ENCODE measurements around the gene FGD5. TPM values are rescaled to one million over a fixed set of nuclear protein-coding genes. Genes with fewer than 3 reads are reported as not detected.

The FGD5 gene
- total and polyA plus RNA-seq, 9 of the 15 experiments (the other 6 are each of a cell fraction or from before 2014, with no cell fraction given): 0.18 TPM; not detected in 8

DNA sequence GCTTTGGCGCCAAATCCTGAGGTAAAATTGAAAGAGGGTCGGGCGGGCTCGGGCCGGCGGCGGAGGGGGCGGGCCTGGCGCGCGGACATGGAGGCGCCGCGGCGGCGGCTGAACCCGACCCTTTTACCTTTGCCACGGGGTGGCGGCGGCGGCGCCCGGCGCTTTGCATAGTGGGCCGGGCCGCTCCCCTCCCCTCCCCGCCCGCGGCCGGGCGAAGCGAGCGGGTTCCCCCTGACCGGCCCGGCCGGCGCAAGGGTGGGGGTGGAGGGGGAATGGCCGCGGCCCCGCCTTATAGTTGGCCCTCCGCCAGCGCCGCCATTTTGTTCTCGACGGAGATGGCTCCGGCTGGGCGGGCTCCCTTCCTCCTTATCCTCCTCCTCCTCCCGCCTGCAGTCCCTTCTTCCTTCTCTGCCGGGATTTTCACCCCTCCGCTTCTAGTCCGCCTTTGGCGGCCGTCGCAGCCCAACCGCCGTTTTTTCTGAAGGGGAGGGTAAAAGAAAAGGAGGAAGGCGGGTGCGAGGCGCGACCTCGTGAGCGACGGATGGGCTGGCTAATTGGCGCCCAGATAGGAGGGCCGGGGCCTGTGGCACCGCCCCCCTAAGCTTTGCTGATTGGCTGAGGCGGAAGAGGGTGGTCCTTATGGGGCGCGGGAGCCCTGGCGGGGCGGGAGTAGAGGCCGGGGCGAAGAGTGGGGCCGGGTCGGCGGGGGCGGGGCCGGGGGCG is 129.3 kb downstream of the FGD5 start (continued):
- no peak for TF ChIP-seq AFF4 (CRISPR knock-in tag; IDR thresholded peaks at IDR 0.05)
- no peak for TF ChIP-seq ZNF655 (CRISPR knock-in tag; IDR thresholded peaks at IDR 0.05)
- TF ChIP-seq FOXK1 (CRISPR knock-in tag; IDR thresholded peaks at IDR 0.05; ENCODE audit: borderline replicate concordance): no peak
- no peak for TF ChIP-seq MEIS2 (IDR thresholded peaks at IDR 0.05; ENCODE audit: partially characterized antibody)
- peak; percentile 88 to 96 (median 95) for TF ChIP-seq YY1 (IDR thresholded peaks at IDR 0.05; ENCODE audit: borderline replicate concordance in 1 of 3, control insufficient read depth in 1 of 3, extremely low read depth in 1 of 3, insufficient read depth in 3 of 3, insufficient read length in 1 of 3, insufficient replicate concordance in 2 of 3, low read depth in 1 of 3, low read length in 2 of 3)
- TF ChIP-seq CSDE1 (IDR thresholded peaks at IDR 0.05): no peak
- TF ChIP-seq, protein P1, sequence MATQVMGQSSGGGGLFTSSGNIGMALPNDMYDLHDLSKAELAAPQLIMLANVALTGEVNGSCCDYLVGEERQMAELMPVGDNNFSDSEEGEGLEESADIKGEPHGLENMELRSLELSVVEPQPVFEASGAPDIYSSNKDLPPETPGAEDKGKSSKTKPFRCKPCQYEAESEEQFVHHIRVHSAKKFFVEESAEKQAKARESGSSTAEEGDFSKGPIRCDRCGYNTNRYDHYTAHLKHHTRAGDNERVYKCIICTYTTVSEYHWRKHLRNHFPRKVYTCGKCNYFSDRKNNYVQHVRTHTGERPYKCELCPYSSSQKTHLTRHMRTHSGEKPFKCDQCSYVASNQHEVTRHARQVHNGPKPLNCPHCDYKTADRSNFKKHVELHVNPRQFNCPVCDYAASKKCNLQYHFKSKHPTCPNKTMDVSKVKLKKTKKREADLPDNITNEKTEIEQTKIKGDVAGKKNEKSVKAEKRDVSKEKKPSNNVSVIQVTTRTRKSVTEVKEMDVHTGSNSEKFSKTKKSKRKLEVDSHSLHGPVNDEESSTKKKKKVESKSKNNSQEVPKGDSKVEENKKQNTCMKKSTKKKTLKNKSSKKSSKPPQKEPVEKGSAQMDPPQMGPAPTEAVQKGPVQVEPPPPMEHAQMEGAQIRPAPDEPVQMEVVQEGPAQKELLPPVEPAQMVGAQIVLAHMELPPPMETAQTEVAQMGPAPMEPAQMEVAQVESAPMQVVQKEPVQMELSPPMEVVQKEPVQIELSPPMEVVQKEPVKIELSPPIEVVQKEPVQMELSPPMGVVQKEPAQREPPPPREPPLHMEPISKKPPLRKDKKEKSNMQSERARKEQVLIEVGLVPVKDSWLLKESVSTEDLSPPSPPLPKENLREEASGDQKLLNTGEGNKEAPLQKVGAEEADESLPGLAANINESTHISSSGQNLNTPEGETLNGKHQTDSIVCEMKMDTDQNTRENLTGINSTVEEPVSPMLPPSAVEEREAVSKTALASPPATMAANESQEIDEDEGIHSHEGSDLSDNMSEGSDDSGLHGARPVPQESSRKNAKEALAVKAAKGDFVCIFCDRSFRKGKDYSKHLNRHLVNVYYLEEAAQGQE (IDR thresholded peaks at IDR 0.05; ENCODE audit: borderline replicate concordance): peak; percentile 65
- TF ChIP-seq, protein P1 (CRISPR knock-in tag; IDR thresholded peaks at IDR 0.05; ENCODE audit: low read depth): peak; percentile 61; the same call in 1 of the 2 replicates
- no peak for TF ChIP-seq GTF2A2 (tag; IDR thresholded peaks at IDR 0.05)
- TF ChIP-seq, protein P2, sequence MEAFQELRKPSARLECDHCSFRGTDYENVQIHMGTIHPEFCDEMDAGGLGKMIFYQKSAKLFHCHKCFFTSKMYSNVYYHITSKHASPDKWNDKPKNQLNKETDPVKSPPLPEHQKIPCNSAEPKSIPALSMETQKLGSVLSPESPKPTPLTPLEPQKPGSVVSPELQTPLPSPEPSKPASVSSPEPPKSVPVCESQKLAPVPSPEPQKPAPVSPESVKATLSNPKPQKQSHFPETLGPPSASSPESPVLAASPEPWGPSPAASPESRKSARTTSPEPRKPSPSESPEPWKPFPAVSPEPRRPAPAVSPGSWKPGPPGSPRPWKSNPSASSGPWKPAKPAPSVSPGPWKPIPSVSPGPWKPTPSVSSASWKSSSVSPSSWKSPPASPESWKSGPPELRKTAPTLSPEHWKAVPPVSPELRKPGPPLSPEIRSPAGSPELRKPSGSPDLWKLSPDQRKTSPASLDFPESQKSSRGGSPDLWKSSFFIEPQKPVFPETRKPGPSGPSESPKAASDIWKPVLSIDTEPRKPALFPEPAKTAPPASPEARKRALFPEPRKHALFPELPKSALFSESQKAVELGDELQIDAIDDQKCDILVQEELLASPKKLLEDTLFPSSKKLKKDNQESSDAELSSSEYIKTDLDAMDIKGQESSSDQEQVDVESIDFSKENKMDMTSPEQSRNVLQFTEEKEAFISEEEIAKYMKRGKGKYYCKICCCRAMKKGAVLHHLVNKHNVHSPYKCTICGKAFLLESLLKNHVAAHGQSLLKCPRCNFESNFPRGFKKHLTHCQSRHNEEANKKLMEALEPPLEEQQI (IDR thresholded peaks at IDR 0.05): no peak

Measured in K562 (cell line).